ENCODE measurements around the gene MDK.

- TF ChIP-seq CTCF (IDR thresholded peaks at IDR 0.05) (no peak), RNF2 (IDR thresholded peaks at IDR 0.05; ENCODE audit: borderline replicate concordance, low read depth) (no peak), TP53 (CRISPR knock-in tag; IDR thresholded peaks at IDR 0.05) (no peak), SREBF2 (IDR thresholded peaks at IDR 0.05) (no peak), POLR2A (IDR thresholded peaks at IDR 0.05; ENCODE audit: low read length) (no peak), JUN (IDR thresholded peaks at IDR 0.05) (no peak), NFE2L2 (conservative IDR thresholded peaks at IDR 0.05; ENCODE audit: low read length) (no peak), SMC3 (IDR thresholded peaks at IDR 0.05) (no peak), BHLHE40 (IDR thresholded peaks at IDR 0.05; ENCODE audit: low read depth, low read length) (no peak)
Observed at GRCh38 chr11:46373787-46374740, 7.4 kb upstream of the MDK start.

Data from A549 (cell line).